ENCODE measurements around the gene RTTN.

GRCh38 chr18:70207181-70207580 is 1.7 kb upstream of the RTTN start:
- no peak for TF ChIP-seq CTCF (conservative IDR thresholded peaks at IDR 0.05; ENCODE audit: low read length)
- TF ChIP-seq EZH2phosphoT487 (IDR thresholded peaks at IDR 0.05; ENCODE audit: borderline replicate concordance) = no peak
